Esophagus muscularis mucosa (tissue), 3 donors: Measurements from ENCODE around the gene BICC1.

ENCODE experiments used
- POLR2AphosphoS5 ChIP-seq, 2 donors: sonication (generic); formaldehyde crosslinking; IDR thresholded peaks; one replicate each; pipeline ENCODE4 v1.6.1; 2017; ENCODE audit warnings: antibody characterized with exemption in 2 of 2
- TF ChIP-seq, protein P1 (sequence below), 3 experiments: fragments of 200-600 bp in 2 of 3; fragments of 450-650 bp in 1 of 3; sonication (generic) in 2 of 3; IDR thresholded peaks; one replicate each; pipeline ENCODE4 v1.5.1; 2017 to 2019; ENCODE audit warnings: antibody characterized with exemption in 3 of 3, mild to moderate bottlenecking in 2 of 3, moderate library complexity in 1 of 3

- no peak for TF ChIP-seq POLR2AphosphoS5 (IDR thresholded peaks at IDR 0.05)
- TF ChIP-seq, protein P1, sequence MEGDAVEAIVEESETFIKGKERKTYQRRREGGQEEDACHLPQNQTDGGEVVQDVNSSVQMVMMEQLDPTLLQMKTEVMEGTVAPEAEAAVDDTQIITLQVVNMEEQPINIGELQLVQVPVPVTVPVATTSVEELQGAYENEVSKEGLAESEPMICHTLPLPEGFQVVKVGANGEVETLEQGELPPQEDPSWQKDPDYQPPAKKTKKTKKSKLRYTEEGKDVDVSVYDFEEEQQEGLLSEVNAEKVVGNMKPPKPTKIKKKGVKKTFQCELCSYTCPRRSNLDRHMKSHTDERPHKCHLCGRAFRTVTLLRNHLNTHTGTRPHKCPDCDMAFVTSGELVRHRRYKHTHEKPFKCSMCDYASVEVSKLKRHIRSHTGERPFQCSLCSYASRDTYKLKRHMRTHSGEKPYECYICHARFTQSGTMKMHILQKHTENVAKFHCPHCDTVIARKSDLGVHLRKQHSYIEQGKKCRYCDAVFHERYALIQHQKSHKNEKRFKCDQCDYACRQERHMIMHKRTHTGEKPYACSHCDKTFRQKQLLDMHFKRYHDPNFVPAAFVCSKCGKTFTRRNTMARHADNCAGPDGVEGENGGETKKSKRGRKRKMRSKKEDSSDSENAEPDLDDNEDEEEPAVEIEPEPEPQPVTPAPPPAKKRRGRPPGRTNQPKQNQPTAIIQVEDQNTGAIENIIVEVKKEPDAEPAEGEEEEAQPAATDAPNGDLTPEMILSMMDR (IDR thresholded peaks at IDR 0.05): no peak
These were observed 57.6 kb downstream of the BICC1 start for GRCh38 chr10:58570307-58570723.
